Calu3 (cell line): ENCODE data around the gene RAB3C. TPM values are rescaled to one million over a fixed set of nuclear protein-coding genes. Genes with fewer than 3 reads are reported as not detected.

ENCODE experiments used
- BruUV-seq: library from RNA; stranded (reverse); fragments of 400-500 nt; replicated peaks from 2 replicates; lab custom pipeline; 2021; lab: Mats Ljungman, UMichigan
- CTCF ChIA-PET: fragments of 300-600 bp; sonication (Branson Sonifier 250); formaldehyde crosslinking; loops from one replicate; lab custom pipeline; 2022; ENCODE audit warnings: antibody characterized with exemption; lab: Charles Lee
- DNase-seq: peaks from one replicate; pipeline ENCODE4 v3.0.0; 2022
- H3K27ac Mint-ChIP-seq: one replicate; pipeline ENCODE4 v1.8.0; 2022; ENCODE audit warnings: mixed read lengths; ENCODE audit not compliant: unreplicated experiment
- H3K27me3 Mint-ChIP-seq: one replicate; pipeline ENCODE4 v1.8.0; 2022; ENCODE audit warnings: mixed read lengths; ENCODE audit not compliant: unreplicated experiment
- H3K36me3 Mint-ChIP-seq: one replicate; pipeline ENCODE4 v1.8.0; 2022; ENCODE audit warnings: mild to moderate bottlenecking, moderate library complexity, mixed read lengths; ENCODE audit not compliant: insufficient read depth, unreplicated experiment
- H3K4me1 Mint-ChIP-seq: one replicate; pipeline ENCODE4 v1.8.0; 2022; ENCODE audit warnings: mild to moderate bottlenecking, low read depth, mixed read lengths; ENCODE audit not compliant: unreplicated experiment
- H3K4me3 Mint-ChIP-seq: one replicate; pipeline ENCODE4 v1.8.0; 2022; ENCODE audit warnings: mild to moderate bottlenecking, low read depth, moderate library complexity, mixed read lengths; ENCODE audit not compliant: unreplicated experiment
- H3K9me3 Mint-ChIP-seq: one replicate; pipeline ENCODE4 v1.8.0; 2022; ENCODE audit warnings: low read depth, mixed read lengths; ENCODE audit not compliant: unreplicated experiment
- intact Hi-C: fragments of 100-400 bp; cut with micrococcal nuclease; formaldehyde crosslinking; loops from one replicate; pipeline ENCODE4 v1.10.0; 2022; ENCODE audit not compliant: unreplicated experiment
- total RNA-seq: library from RNA; stranded (reverse); gene quantifications from 2 replicates; pipeline ENCODE4 v1.2.3, GENCODE V29; 2022
- TF ChIP-seq, protein P1 (sequence below): fragments of 200-600 bp; IDR thresholded peaks from one replicate; pipeline ENCODE4 v1.8.0; 2022; ENCODE audit warnings: antibody characterized with exemption; ENCODE audit not compliant: unreplicated experiment

The RAB3C gene
- total RNA-seq, 1 experiment from 2014 or later: not detected

DNA sequence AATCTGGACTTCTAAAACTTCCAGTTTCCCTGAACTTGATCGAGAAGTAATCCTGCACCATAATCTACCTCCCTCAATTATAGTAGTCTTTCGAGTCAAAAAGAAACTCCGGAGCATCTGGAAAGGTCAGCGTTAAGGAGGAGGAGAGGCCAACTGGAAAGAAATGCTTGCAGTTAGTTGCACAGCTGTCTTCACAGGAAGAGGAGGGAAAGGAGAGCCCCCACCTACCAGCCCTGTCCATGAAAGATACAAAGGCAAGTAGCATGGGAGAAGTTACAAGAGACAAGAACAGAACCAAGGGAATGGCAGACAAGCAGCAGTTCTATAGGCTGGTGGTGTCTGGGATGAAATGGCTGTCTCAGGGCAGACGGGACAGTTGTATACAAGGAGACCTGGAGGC, 170.6 kb downstream of the RAB3C start:
- intact Hi-C loops: no loop called here
- BruUV-seq: no TSS peak
- no peaks in the 10 kb centered on the region for H3K9me3 Mint-ChIP-seq
- no peak overlapping the region for H3K27ac Mint-ChIP-seq
- H3K36me3 Mint-ChIP-seq: no peaks in the 10 kb centered on the region
- DNase-seq: no peak
- peaks cover 30% of the 10 kb centered on the region for H3K27me3 Mint-ChIP-seq
- CTCF ChIA-PET: no interaction called here
- H3K4me1 Mint-ChIP-seq: peaks cover 9% of the 10 kb centered on the region
- TF ChIP-seq, protein P1, sequence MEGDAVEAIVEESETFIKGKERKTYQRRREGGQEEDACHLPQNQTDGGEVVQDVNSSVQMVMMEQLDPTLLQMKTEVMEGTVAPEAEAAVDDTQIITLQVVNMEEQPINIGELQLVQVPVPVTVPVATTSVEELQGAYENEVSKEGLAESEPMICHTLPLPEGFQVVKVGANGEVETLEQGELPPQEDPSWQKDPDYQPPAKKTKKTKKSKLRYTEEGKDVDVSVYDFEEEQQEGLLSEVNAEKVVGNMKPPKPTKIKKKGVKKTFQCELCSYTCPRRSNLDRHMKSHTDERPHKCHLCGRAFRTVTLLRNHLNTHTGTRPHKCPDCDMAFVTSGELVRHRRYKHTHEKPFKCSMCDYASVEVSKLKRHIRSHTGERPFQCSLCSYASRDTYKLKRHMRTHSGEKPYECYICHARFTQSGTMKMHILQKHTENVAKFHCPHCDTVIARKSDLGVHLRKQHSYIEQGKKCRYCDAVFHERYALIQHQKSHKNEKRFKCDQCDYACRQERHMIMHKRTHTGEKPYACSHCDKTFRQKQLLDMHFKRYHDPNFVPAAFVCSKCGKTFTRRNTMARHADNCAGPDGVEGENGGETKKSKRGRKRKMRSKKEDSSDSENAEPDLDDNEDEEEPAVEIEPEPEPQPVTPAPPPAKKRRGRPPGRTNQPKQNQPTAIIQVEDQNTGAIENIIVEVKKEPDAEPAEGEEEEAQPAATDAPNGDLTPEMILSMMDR: no peak
- no peak overlapping the region for H3K4me3 Mint-ChIP-seq

DNA sequence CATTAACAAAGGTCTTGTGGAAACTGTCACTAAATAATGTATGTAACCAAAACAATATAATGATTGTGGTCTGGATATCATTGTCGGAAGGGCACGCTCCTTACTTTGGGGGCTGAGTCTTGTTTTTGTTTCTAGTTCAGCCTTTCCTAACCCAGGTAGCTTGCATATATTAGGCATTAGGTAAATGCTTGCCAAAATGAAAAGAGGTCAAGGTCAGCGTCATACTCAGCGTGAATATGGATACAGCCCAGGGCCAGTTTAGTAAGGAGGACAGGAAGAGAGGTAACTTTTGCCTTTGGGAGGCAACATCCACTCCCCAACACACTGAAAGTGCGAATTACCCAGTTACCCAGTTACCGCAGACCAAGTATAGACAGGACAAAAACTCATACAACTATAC, 171.4 kb downstream of the RAB3C start:
- Mint-ChIP-seq H3K27me3 (peaks cover 30% of the 10 kb centered on the region), H3K9me3 (no peaks in the 10 kb centered on the region), H3K4me3 (no peak overlapping the region), H3K4me1 (peaks cover 10% of the 10 kb centered on the region), H3K27ac (no peak overlapping the region), H3K36me3 (no peaks in the 10 kb centered on the region)
- intact Hi-C loops: no loop called here
- no TSS peak for BruUV-seq
- no peak for DNase-seq
- CTCF ChIA-PET: no interaction called here
- TF ChIP-seq, protein P1: no peak

DNA sequence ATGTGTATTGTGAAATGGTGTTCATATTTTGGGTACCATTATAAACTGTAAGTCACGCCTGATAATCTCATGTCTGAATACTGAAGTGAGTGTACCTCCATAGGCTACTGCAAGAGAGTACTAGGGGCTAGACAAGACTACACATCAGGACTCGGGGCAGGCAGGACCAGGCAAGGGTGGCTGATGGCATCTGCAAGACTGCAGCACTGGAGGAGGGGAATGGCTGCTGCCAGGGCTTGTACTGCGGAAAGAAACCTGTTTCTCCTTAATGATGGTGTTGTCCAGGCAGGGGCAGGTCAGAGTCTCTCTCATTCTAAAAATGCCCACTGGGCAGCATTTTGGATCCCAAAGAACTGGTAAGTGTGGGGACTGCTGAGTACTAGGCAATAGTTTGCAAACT, 172.5 kb downstream of the RAB3C start:
- Mint-ChIP-seq H3K9me3 (no peaks in the 10 kb centered on the region), H3K36me3 (no peaks in the 10 kb centered on the region), H3K27ac (no peak overlapping the region), H3K4me3 (no peak overlapping the region), H3K4me1 (peaks cover 17% of the 10 kb centered on the region), H3K27me3 (peaks cover 30% of the 10 kb centered on the region)
- TF ChIP-seq, protein P1: no peak
- CTCF ChIA-PET: no interaction called here
- no peak for DNase-seq
- intact Hi-C loops: no loop called here
- no TSS peak for BruUV-seq

DNA sequence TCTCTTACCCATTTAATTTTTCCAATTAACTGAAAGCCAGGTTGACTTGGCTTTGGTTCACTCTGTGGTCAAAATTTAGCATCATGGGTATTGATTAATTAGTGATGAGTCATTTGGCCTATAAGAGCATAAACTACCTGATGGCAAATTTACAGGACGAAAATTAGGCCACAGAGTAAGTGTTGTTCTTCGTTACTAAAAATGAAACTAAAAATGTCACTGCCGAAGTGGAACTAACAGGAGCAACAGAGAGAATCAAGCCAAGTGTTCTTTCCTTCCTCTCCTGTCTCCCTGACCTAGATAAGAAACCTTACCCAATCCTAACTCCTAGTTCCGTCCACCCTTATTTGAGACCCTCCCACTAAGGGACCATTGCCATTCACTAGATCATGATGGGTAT, 176.9 kb downstream of the RAB3C start:
- peaks cover 8% of the 10 kb centered on the region for H3K4me1 Mint-ChIP-seq
- no peak overlapping the region for H3K27ac Mint-ChIP-seq
- peaks cover 11% of the 10 kb centered on the region for H3K27me3 Mint-ChIP-seq
- DNase-seq: no peak
- CTCF ChIA-PET: no interaction called here
- no peaks in the 10 kb centered on the region for H3K9me3 Mint-ChIP-seq
- TF ChIP-seq, protein P1: no peak
- intact Hi-C loops: no loop called here
- no peak overlapping the region for H3K4me3 Mint-ChIP-seq
- no TSS peak for BruUV-seq
- no peaks in the 10 kb centered on the region for H3K36me3 Mint-ChIP-seq

DNA sequence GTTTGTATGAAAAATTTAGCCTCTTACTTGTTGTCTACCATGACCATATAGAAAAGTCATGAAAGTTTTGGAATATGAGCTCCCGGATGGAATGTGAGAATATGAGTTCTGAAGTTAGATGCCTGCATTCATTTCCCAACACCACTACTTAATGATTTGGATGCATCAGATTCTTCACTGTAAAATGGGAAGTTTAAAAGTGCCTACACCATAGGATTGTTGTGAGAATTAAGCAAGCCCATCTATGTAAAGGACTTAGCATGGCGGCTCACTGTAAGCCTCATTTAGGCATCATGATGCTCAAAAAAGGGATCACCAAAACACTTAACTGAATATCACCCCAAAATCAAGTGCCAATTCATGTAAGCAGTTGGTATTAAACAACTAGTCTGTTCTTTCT, 177.3 kb downstream of the RAB3C start:
- peaks cover 7% of the 10 kb centered on the region for H3K27me3 Mint-ChIP-seq
- H3K27ac Mint-ChIP-seq: no peak overlapping the region
- no peak overlapping the region for H3K4me3 Mint-ChIP-seq
- H3K4me1 Mint-ChIP-seq: peaks cover 8% of the 10 kb centered on the region
- DNase-seq: no peak
- BruUV-seq: no TSS peak
- no peaks in the 10 kb centered on the region for H3K9me3 Mint-ChIP-seq
- no peaks in the 10 kb centered on the region for H3K36me3 Mint-ChIP-seq
- intact Hi-C loops: no loop called here
- CTCF ChIA-PET: no interaction called here
- TF ChIP-seq, protein P1: no peak
